ENCODE results near the gene AKAP17A.
"Not testable (repeated sequence)": the region's sequence is repeated elsewhere in the genome, so short reads cannot be mapped to it uniquely, and the experiment has no call there.

The AKAP17A gene

GRCh38 chrX:1601051-1601767, 9.8 kb downstream of the AKAP17A start:
- no peak for DNase-seq (ENCODE audit: low read depth)
- H3K4me3 ChIP-seq (ENCODE audit: low read depth, low read length), result no peak overlapping the region

- DNase-seq (ENCODE audit: low read depth), result no peak
- H3K4me3 ChIP-seq (ENCODE audit: low read depth, low read length), result no peak overlapping the region
Measured at GRCh38 chrX:1601768-1602085, 10.3 kb downstream of the AKAP17A start.

- no peak for DNase-seq (ENCODE audit: low read depth)
- H3K4me3 ChIP-seq (ENCODE audit: low read depth, low read length), result no peak overlapping the region
Measured at GRCh38 chrX:1602299-1602698, 10.9 kb downstream of the AKAP17A start.

GRCh38 chrX:1606496-1606895, 15.1 kb downstream of the AKAP17A start:
- DNase-seq (ENCODE audit: low read depth), result no peak
- no peak overlapping the region for H3K4me3 ChIP-seq (ENCODE audit: low read depth, low read length)

GRCh38 chrX:1609311-1609710, 17.9 kb downstream of the AKAP17A start:
- H3K4me3 ChIP-seq (ENCODE audit: low read depth, low read length), result no peak overlapping the region
- no peak for DNase-seq (ENCODE audit: low read depth)

GRCh38 chrX:1609762-1610161, 18.4 kb downstream of the AKAP17A start:
- no peak for DNase-seq (ENCODE audit: low read depth)
- H3K4me3 ChIP-seq (ENCODE audit: low read depth, low read length), result no peak overlapping the region

GRCh38 chrX:1610166-1610565, 18.8 kb downstream of the AKAP17A start:
- DNase-seq (ENCODE audit: low read depth), result no peak
- no peak overlapping the region for H3K4me3 ChIP-seq (ENCODE audit: low read depth, low read length)

GRCh38 chrX:1610736-1611135, 19.3 kb downstream of the AKAP17A start:
- no peak overlapping the region for H3K4me3 ChIP-seq (ENCODE audit: low read depth, low read length)
- no peak for DNase-seq (ENCODE audit: low read depth)

GRCh38 chrX:1612641-1613286, 21.4 kb downstream of the AKAP17A start:
- H3K4me3 ChIP-seq (ENCODE audit: low read depth, low read length), result no peak overlapping the region
- no peak for DNase-seq (ENCODE audit: low read depth)

GRCh38 chrX:1614927-1615326, 23.5 kb downstream of the AKAP17A start, which contains the start of gene ASMT:
ASMT (plus strand) TSS chrX:1615059; CDS start chrX:1615200, 141 bp downstream.
- no peak within 1 kb of the TSS for H3K4me3 ChIP-seq (ENCODE audit: low read depth, low read length)
- no peak for DNase-seq (ENCODE audit: low read depth)

- DNase-seq (ENCODE audit: low read depth), result no peak
- H3K4me3 ChIP-seq (ENCODE audit: low read depth, low read length), result no peak overlapping the region
Measured at GRCh38 chrX:1618689-1619088, 27.3 kb downstream of the AKAP17A start.

GRCh38 chrX:1623691-1624090, 32.3 kb downstream of the AKAP17A start:
- DNase-seq (ENCODE audit: low read depth), result no peak
- no peak overlapping the region for H3K4me3 ChIP-seq (ENCODE audit: low read depth, low read length)

GRCh38 chrX:1624158-1624860, 32.9 kb downstream of the AKAP17A start:
- H3K4me3 ChIP-seq (ENCODE audit: low read depth, low read length); DNase-seq (ENCODE audit: low read depth): not testable (repeated sequence)

GRCh38 chrX:1624861-1625215, 33.4 kb downstream of the AKAP17A start:
- not testable (repeated sequence) for DNase-seq (ENCODE audit: low read depth)

GRCh38 chrX:1629244-1629643, 37.8 kb downstream of the AKAP17A start:
- no peak overlapping the region for H3K4me3 ChIP-seq (ENCODE audit: low read depth, low read length)
- no peak for DNase-seq (ENCODE audit: low read depth)

More at GRCh38 chrX:1624861-1625215, 33.4 kb downstream of the AKAP17A start:
- not testable (repeated sequence) for H3K4me3 ChIP-seq (ENCODE audit: low read depth, low read length)

- no peak for DNase-seq (ENCODE audit: low read depth)
- no peak overlapping the region for H3K4me3 ChIP-seq (ENCODE audit: low read depth, low read length)
Measured at GRCh38 chrX:1646009-1646408, 54.6 kb downstream of the AKAP17A start.

- no peak for DNase-seq (ENCODE audit: low read depth)
- H3K4me3 ChIP-seq (ENCODE audit: low read depth, low read length), result peak overlapping the region; percentile 7
Measured at GRCh38 chrX:1649621-1650020, 58.2 kb downstream of the AKAP17A start.
